Liver (tissue), 3 donors: ENCODE data around the gene RPL38.

Source experiments
- EGR1 ChIP-seq, 2 donors: IDR thresholded peaks; 2 replicates each; pipeline ENCODE4 v1.6.1; 2016 to 2018; ENCODE audit warnings: antibody characterized with exemption in 2 of 2, low read depth in 2 of 2
- HNF4A ChIP-seq, 2 donors: conservative IDR thresholded peaks; 2 replicates each; pipeline ENCODE4 v1.6.1; 2016; ENCODE audit warnings: antibody characterized with exemption in 2 of 2, mild to moderate bottlenecking in 2 of 2
- RAD21 ChIP-seq, 2 donors: IDR thresholded peaks; 2 replicates each; pipeline ENCODE4 v1.6.1; 2016; ENCODE audit warnings: antibody characterized with exemption in 2 of 2, mild to moderate bottlenecking in 2 of 2
- TAF1 ChIP-seq: conservative IDR thresholded peaks from 2 replicates; pipeline ENCODE4 v1.6.1; 2016; ENCODE audit warnings: antibody characterized with exemption, mild to moderate bottlenecking
- TF ChIP-seq, protein P1 (sequence below): fragments of 150-350 bp; IDR thresholded peaks from 2 replicates; pipeline ENCODE4 v1.5.1; 2017; ENCODE audit warnings: improper control_type of control experiment, low read depth, low read length; ENCODE audit not compliant: missing input control
- TF ChIP-seq, protein P2 (sequence below): IDR thresholded peaks from 2 replicates; pipeline ENCODE4 v1.6.1; 2016; ENCODE audit warnings: antibody characterized with exemption
- TF ChIP-seq, protein P3 (sequence below): IDR thresholded peaks from 2 replicates; pipeline ENCODE4 v1.6.1; 2016; ENCODE audit warnings: antibody characterized with exemption, mild to moderate bottlenecking
- donor health status: healthy.
- donor health status: healthy.

DNA sequence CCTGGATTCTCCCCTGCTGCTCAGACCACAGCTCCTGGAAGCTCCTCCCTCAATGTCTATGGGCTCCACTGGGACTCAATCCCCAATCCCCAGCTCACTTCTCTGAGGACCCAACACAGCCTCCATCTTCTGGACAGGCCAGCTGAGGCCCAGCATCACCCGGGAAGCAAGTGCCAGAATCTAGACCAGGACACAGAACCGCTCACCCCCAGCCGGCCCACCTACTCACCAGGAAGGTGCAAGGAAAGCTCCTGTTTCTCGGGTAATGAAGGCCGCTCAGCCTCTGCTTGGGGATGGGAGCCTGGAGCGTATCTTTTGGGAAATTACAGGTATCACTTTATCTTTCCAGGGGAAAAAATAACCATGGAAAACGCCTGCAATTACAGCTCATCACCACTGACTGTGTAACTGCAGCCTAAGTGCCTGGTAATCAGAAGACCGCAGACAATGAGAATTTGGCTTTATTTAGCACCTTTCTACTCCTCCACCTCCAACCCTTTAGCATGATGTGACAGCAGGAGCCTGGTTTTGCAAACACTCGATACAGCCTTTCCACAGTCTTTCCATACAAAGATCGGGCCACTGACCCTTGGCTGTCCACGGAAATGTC is 49.6 kb upstream of the RPL38 start:
- TF ChIP-seq, protein P1, sequence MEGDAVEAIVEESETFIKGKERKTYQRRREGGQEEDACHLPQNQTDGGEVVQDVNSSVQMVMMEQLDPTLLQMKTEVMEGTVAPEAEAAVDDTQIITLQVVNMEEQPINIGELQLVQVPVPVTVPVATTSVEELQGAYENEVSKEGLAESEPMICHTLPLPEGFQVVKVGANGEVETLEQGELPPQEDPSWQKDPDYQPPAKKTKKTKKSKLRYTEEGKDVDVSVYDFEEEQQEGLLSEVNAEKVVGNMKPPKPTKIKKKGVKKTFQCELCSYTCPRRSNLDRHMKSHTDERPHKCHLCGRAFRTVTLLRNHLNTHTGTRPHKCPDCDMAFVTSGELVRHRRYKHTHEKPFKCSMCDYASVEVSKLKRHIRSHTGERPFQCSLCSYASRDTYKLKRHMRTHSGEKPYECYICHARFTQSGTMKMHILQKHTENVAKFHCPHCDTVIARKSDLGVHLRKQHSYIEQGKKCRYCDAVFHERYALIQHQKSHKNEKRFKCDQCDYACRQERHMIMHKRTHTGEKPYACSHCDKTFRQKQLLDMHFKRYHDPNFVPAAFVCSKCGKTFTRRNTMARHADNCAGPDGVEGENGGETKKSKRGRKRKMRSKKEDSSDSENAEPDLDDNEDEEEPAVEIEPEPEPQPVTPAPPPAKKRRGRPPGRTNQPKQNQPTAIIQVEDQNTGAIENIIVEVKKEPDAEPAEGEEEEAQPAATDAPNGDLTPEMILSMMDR: no peak
- TF ChIP-seq TAF1 (no peak), RAD21 (IDR thresholded peaks at IDR 0.05) (no peak), EGR1 (IDR thresholded peaks at IDR 0.05; ENCODE audit: low read depth in 2 of 2) (no peak), HNF4A (conservative IDR thresholded peaks at IDR 0.05) (no peak)
- TF ChIP-seq, protein P2, sequence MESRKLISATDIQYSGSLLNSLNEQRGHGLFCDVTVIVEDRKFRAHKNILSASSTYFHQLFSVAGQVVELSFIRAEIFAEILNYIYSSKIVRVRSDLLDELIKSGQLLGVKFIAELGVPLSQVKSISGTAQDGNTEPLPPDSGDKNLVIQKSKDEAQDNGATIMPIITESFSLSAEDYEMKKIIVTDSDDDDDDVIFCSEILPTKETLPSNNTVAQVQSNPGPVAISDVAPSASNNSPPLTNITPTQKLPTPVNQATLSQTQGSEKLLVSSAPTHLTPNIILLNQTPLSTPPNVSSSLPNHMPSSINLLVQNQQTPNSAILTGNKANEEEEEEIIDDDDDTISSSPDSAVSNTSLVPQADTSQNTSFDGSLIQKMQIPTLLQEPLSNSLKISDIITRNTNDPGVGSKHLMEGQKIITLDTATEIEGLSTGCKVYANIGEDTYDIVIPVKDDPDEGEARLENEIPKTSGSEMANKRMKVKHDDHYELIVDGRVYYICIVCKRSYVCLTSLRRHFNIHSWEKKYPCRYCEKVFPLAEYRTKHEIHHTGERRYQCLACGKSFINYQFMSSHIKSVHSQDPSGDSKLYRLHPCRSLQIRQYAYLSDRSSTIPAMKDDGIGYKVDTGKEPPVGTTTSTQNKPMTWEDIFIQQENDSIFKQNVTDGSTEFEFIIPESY: no peak
- TF ChIP-seq, protein P3, sequence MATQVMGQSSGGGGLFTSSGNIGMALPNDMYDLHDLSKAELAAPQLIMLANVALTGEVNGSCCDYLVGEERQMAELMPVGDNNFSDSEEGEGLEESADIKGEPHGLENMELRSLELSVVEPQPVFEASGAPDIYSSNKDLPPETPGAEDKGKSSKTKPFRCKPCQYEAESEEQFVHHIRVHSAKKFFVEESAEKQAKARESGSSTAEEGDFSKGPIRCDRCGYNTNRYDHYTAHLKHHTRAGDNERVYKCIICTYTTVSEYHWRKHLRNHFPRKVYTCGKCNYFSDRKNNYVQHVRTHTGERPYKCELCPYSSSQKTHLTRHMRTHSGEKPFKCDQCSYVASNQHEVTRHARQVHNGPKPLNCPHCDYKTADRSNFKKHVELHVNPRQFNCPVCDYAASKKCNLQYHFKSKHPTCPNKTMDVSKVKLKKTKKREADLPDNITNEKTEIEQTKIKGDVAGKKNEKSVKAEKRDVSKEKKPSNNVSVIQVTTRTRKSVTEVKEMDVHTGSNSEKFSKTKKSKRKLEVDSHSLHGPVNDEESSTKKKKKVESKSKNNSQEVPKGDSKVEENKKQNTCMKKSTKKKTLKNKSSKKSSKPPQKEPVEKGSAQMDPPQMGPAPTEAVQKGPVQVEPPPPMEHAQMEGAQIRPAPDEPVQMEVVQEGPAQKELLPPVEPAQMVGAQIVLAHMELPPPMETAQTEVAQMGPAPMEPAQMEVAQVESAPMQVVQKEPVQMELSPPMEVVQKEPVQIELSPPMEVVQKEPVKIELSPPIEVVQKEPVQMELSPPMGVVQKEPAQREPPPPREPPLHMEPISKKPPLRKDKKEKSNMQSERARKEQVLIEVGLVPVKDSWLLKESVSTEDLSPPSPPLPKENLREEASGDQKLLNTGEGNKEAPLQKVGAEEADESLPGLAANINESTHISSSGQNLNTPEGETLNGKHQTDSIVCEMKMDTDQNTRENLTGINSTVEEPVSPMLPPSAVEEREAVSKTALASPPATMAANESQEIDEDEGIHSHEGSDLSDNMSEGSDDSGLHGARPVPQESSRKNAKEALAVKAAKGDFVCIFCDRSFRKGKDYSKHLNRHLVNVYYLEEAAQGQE: no peak
